NCI-H1694 (cell line): ENCODE measurements around the gene PCDHA5.

Experiments used
- DNase-seq: peaks from one replicate; lab custom pipeline; 2025; lab: John Stamatoyannopoulos, UW

The PCDHA5 gene

GRCh38 chr5:140862441-140863295 is 41.3 kb downstream of the PCDHA5 start:
- no peak for DNase-seq

GRCh38 chr5:140868721-140869554 is 47.5 kb downstream of the PCDHA5 start, which contains the start of gene PCDHA11:
PCDHA11 (plus strand) TSS chr5:140868957; CDS start chr5:140869104, 147 bp downstream.
- DNase-seq = peak; percentile 83

GRCh38 chr5:140869555-140869886 is 48.1 kb downstream of the PCDHA5 start:
- peak; percentile 56 for DNase-seq

GRCh38 chr5:140870221-140871201 is 49.1 kb downstream of the PCDHA5 start:
- DNase-seq = no peak
